Tibial nerve (tissue), 4 donors: ENCODE data around the gene TNIK. TPM values are rescaled to one million over a fixed set of nuclear protein-coding genes. Genes with fewer than 3 reads are reported as not detected.
A peak's percentile ranks its signal among the peaks of the same experiment; 100 is the strongest.

Experiments used
- DNase-seq, 2 donors: peaks; one replicate each; pipeline ENCODE4 v3.0.0-alpha.2; 2019; ENCODE audit warnings: low spot score in 2 of 2
- H3K27ac ChIP-seq, 4 donors: fragments of 200-600 bp; sonication (generic) in 3 of 4; one replicate each; pipeline ENCODE4 v1.5.1; 2017 to 2019; ENCODE audit warnings: mild to moderate bottlenecking in 1 of 4
- H3K27me3 ChIP-seq, 2 donors: fragments of 200-600 bp; sonication (generic) in 1 of 2; one replicate each; pipeline versions ENCODE4 v1.5.1 to v1.6.0; 2017 to 2019
- H3K36me3 ChIP-seq, 3 donors: fragments of 200-600 bp; sonication (generic); one replicate each; pipeline ENCODE4 v1.5.1; 2018 to 2019
- H3K4me1 ChIP-seq, 4 donors: fragments of 200-600 bp; sonication (generic) in 3 of 4; one replicate each; pipeline ENCODE4 v1.5.1; 2017 to 2019
- H3K4me3 ChIP-seq, 4 donors: fragments of 200-600 bp; sonication (generic) in 3 of 4; one replicate each; pipeline ENCODE4 v1.5.1; 2017 to 2019; ENCODE audit warnings: mild to moderate bottlenecking in 1 of 4, moderate library complexity in 1 of 4
- H3K9me3 ChIP-seq, 4 donors: fragments of 200-600 bp; sonication (generic) in 3 of 4; one replicate each; pipeline ENCODE4 v1.5.1; 2017 to 2019
- CTCF ChIP-seq, 5 experiments: fragments of 200-600 bp in 3 of 5; fragments of 450-650 bp in 2 of 5; sonication (generic) in 3 of 5; IDR thresholded peaks; one replicate each; pipeline ENCODE4 v1.5.1; 2016 to 2019; ENCODE audit warnings: antibody characterized with exemption in 5 of 5, mild to moderate bottlenecking in 3 of 5, moderate library complexity in 2 of 5
- EP300 ChIP-seq, 2 donors: sonication (generic); formaldehyde crosslinking; IDR thresholded peaks; one replicate each; pipeline ENCODE4 v1.6.1; 2017; ENCODE audit warnings: antibody characterized with exemption in 2 of 2, mild to moderate bottlenecking in 1 of 2
- POLR2A ChIP-seq, 2 donors: fragments of 450-650 bp; IDR thresholded peaks; one replicate each; pipeline ENCODE4 v1.6.1; 2017; ENCODE audit warnings: antibody characterized with exemption in 2 of 2, mild to moderate bottlenecking in 2 of 2, moderate library complexity in 2 of 2
- WGBS, 2 donors: methylation state at CpG; one replicate each; pipeline ENCODE4 v1.1.5; 2018; 5-methylcytosine and 5-hydroxymethylcytosine counted together
- total RNA-seq, 4 donors: library from RNA; depleted of rRNA; stranded (reverse); fragments of >200 nt; gene quantifications; one replicate each; pipeline ENCODE4 v1.1.0, GENCODE V29; 2016

TNIK gene
- 10 to 100 TPM in 1 of 4 donors, 1 to 10 TPM in 3; 5.4 to 11.1 (median 7.5) TPM for total RNA-seq

GRCh38 chr3:171459942-171460724 lies at the start of gene TNIK:
Gene TNIK, minus strand, starts transcription at chr3:171460405. Its CDS starts 342 bp downstream, at chr3:171460063.
- peaks cover 0 to 17% of the 10 kb centered on the region in 2 donors for H3K27me3 ChIP-seq
- peak; percentile 83 to 90 for DNase-seq
- H3K4me1 ChIP-seq: peaks cover 0 to 36% (median 4%) of the 10 kb centered on the region in 4 donors
- no peaks in the 10 kb centered on the region for H3K9me3 ChIP-seq
- no peaks in the 10 kb centered on the region for H3K36me3 ChIP-seq
- TF ChIP-seq POLR2A (IDR thresholded peaks at IDR 0.05) (peak; percentile 31), EP300 (IDR thresholded peaks at IDR 0.05) (peak in 1 of 2 donors; percentile 67), CTCF (IDR thresholded peaks at IDR 0.05) (peak in 2 of 5 experiments; percentile 19 to 39)
- WGBS, 2 donors: 1 to 2% methylated on average over 33 to 53 of the region's 55 CpGs
- H3K27ac ChIP-seq: peak within 1 kb of the TSS in 3 of 4 donors; percentile 22 to 77 (median 76)
- H3K4me3 ChIP-seq: peak within 1 kb of the TSS; percentile 56 to 78 (median 68)

- no peak for TF ChIP-seq CTCF (IDR thresholded peaks at IDR 0.05)
- TF ChIP-seq EP300 (IDR thresholded peaks at IDR 0.05): no peak
- no peak for TF ChIP-seq POLR2A (IDR thresholded peaks at IDR 0.05)
- DNase-seq: no peak
- Histone ChIP-seq H3K9me3 (peaks cover 0 to 3% (median 0%) of the 10 kb centered on the region in 4 donors), H3K4me1 (no peaks in the 10 kb centered on the region), H3K27ac (no peak overlapping the region), H3K36me3 (no peaks in the 10 kb centered on the region), H3K27me3 (no peaks in the 10 kb centered on the region), H3K4me3 (no peak overlapping the region)
- WGBS, 2 donors: 80 to 86% methylated on average over 2 of the region's 2 CpGs
Observed at GRCh38 chr3:171508676-171509075, 48.5 kb upstream of the TNIK start.

- TF ChIP-seq EP300 (IDR thresholded peaks at IDR 0.05): no peak
- no peak for TF ChIP-seq CTCF (IDR thresholded peaks at IDR 0.05)
- TF ChIP-seq POLR2A (IDR thresholded peaks at IDR 0.05): no peak
- Histone ChIP-seq H3K36me3 (no peaks in the 10 kb centered on the region), H3K4me1 (no peaks in the 10 kb centered on the region), H3K27ac (no peak overlapping the region), H3K9me3 (peaks cover 0 to 3% (median 0%) of the 10 kb centered on the region in 4 donors), H3K4me3 (no peak overlapping the region), H3K27me3 (no peaks in the 10 kb centered on the region)
- 14 to 46% methylated on average over 3 of the region's 3 CpGs for WGBS, 2 donors
- no peak for DNase-seq
Observed at GRCh38 chr3:171508206-171508605, 48.0 kb upstream of the TNIK start.

- H3K27ac ChIP-seq: no peak overlapping the region
- no peaks in the 10 kb centered on the region for H3K4me1 ChIP-seq
- TF ChIP-seq EP300 (IDR thresholded peaks at IDR 0.05): no peak
- no peak for TF ChIP-seq POLR2A (IDR thresholded peaks at IDR 0.05)
- TF ChIP-seq CTCF (IDR thresholded peaks at IDR 0.05): no peak
- H3K4me3 ChIP-seq: no peak overlapping the region
- H3K9me3 ChIP-seq: peaks cover 0 to 3% (median 0%) of the 10 kb centered on the region in 4 donors
- WGBS, 2 donors: 90 to 92% methylated on average over 5 of the region's 5 CpGs
- no peak for DNase-seq
- no peaks in the 10 kb centered on the region for H3K36me3 ChIP-seq
- no peaks in the 10 kb centered on the region for H3K27me3 ChIP-seq
Observed at GRCh38 chr3:171506743-171507319, 46.6 kb upstream of the TNIK start.

GRCh38 chr3:171505822-171506333 lies 45.7 kb upstream of the TNIK start:
- Histone ChIP-seq H3K27ac (no peak overlapping the region), H3K9me3 (peaks cover 0 to 3% (median 0%) of the 10 kb centered on the region in 4 donors), H3K36me3 (no peaks in the 10 kb centered on the region), H3K4me1 (no peaks in the 10 kb centered on the region), H3K27me3 (no peaks in the 10 kb centered on the region), H3K4me3 (no peak overlapping the region)
- DNase-seq: no peak
- 93 to 94% methylated on average over 2 of the region's 2 CpGs for WGBS, 2 donors
- TF ChIP-seq POLR2A (IDR thresholded peaks at IDR 0.05) (no peak), EP300 (IDR thresholded peaks at IDR 0.05) (no peak), CTCF (IDR thresholded peaks at IDR 0.05) (no peak)
